HG02870 (cell line): Measurements from ENCODE around the gene VWA8.

Source experiments
- ATAC-seq: cut with Tn5 transposase; IDR thresholded peaks from one replicate; pipeline ENCODE4 v1.9.1; 2021; ENCODE audit warnings: mild to moderate bottlenecking, moderate library complexity; ENCODE audit not compliant: unreplicated experiment

Gene VWA8

DNA sequence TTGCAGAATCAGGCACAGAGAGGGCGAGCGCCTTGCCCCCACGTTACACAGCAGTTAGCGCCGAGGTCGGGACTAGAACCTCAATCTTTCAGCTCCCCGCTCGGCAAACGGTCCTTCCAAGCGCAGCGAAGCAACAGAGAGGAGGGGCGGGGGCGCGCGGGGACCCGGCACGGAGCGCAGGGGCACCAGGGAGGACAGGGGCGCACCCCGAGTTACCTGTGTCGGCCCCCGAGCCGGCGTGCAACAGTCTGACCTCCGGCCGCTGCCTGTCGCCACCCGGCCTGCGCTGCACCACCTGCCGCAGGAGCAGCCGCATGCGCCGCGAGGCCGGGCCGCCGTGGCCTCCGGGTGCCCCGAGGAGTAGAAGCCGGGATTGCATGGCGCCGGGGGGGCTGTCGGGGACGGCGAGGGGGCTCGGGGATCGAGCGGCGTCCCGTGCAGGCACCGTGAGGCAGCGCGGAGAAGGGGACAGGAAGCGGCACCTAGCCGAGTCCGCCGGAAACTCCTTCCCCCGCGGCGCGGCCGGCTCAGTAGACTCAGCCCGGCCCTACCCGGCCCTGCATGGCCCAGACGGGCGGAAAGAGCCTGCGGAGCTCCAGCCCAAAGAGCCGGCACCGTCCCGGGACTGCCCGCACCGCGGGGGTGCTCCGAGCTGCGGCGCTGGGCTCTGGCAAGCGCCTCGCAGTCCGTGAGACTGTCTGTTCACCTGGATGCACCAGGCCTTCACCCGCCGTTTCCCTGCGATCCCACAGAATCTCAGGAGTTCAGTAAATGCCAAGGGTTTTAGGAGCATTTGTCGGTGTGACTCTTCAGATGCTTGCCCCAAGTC, at the start of gene VWA8:
TSS of gene VWA8 (minus strand) at position 473 of the 829 bp plus-strand sequence. CDS start at position 379, 94 bp downstream.
- ATAC-seq: peak; percentile 83

DNA sequence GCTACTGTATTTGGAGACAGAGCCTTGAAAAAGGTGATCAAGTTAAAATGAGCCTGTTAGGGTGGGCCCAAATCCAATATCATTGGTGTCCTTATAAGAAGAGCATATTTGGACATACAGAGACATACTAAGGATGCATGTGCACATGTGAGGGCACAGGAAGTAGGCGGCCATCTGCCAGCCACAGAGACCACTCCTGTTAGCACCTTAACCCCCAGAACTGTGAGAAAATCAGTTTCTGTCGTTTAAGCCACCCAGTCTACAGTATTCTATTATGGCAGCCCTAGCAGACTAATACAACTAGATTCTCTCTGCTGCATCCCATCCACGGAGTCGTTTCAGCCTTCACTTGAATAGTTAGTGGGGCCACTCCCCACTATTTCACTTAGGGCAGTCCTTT, 48.1 kb upstream of the VWA8 start:
- no peak for ATAC-seq

- ATAC-seq: no peak
Measured at GRCh38 chr13:42007844-42008243, 46.9 kb upstream of the VWA8 start.

- no peak for ATAC-seq
Measured at GRCh38 chr13:42002066-42002465, 41.2 kb upstream of the VWA8 start.

DNA sequence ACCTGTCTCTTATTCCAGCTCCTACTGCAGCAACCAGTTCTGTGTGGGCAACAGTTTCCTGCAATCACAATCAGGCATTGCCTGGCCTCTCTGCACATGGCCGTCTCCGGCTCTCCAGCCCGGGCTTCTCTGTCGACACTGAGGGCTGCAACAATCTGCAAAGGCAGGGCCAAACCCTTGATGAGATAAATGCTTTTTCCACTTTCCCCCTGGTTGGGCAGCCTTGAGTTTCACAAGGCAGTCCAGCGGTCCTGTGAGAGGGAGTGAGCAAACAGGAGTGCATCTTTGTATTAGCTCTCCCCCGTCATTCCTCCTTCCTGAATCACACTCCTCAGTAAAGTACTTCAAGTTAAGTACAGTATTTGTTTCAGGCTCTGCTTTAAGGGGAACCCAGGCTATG, 40.7 kb upstream of the VWA8 start:
- no peak for ATAC-seq

- ATAC-seq: no peak
Measured at GRCh38 chr13:42000846-42001245, 39.9 kb upstream of the VWA8 start.

DNA sequence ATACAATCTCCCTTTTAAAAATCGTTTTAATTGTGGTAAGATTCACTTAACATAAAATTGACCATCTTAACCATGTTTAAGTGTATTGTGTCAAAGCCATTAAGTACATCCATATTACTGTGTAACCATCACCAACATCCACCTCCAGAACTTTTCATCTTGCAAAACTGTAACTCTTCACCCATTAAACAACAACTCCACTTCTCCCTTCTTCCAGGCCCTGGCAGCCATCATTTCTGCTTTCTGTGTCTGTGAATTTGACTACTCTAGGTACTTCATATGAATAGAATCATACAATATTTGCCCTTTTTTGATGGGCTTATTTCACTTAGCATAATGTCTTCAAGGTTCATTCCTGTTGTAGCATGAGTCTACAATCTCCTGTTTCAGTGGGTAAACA, 36.5 kb upstream of the VWA8 start:
- ATAC-seq: no peak

- no peak for ATAC-seq
Measured at GRCh38 chr13:41995946-41996345, 35.0 kb upstream of the VWA8 start.

DNA sequence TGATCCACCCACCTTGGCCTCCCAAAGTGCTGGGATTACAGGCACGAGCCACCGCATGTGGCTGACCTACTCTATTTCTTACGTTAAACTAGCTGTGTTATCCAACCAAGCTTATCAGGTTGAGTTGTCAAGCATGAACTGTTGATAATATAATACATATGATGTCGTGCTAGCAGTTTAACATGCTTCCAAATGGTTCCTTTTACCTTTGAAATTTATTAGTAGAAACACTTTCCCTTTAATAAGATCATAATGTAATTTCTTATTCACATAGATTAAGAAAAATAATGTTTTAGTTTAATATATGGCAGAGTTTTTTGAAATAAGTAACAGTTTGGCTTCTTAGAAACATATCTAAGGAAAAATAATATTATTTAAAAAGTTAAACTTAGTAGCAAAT, 34.4 kb upstream of the VWA8 start:
- ATAC-seq: no peak

DNA sequence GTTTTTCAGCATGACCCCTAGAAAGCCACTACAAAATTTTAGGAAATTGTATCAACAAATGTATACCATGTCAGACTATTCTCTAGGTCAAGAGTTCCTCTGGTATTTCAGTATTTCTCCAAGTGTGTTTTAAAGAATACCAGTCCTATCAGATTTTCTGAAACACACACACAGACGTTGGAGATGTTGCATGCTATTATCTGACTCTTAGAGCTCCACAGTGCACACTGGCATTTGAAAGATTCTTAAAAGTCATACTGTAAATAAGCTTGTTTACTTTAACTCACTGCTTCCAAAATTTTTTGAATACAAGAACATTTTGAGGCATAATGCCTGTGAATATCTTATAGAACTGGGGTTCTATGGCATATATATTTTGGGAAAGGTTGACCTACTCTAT, 33.8 kb upstream of the VWA8 start:
- no peak for ATAC-seq

GRCh38 chr13:41991936-41992335, 31.0 kb upstream of the VWA8 start:
- no peak for ATAC-seq

- no peak for ATAC-seq
Measured at GRCh38 chr13:41988244-41988643, 27.3 kb upstream of the VWA8 start.

DNA sequence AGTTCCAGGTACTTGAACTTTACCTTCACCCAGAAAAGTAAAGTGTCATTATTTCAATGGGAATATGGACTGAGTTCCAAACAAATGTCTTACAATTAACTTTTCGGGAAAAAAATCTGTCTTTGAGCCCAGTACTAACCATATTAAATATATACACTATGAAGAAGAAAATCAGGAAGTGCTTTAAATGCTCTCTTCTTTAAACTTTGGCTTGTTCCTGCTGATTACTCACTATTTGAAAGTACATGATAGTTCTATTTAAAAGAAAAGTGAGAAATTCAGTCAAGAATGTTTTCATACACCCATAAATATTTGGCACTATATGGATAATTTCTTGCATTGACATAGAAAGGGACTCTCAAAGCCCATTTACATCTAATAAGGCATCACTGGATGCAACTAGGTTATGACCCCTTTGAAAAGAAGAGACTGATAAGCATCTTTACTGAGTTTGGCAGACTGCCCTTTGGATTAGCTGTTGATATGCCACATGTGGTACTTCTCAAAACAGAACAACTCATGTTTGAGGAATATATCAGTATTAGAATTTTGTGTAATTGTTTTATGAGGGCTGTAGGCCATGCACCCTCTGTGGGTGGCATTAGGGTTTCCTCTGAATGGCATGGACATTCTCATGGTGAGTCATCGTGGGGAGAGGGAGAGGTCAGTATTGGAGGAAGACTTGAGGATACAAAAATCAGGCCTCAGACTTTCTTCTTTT, 25.0 kb upstream of the VWA8 start:
- ATAC-seq: no peak

DNA sequence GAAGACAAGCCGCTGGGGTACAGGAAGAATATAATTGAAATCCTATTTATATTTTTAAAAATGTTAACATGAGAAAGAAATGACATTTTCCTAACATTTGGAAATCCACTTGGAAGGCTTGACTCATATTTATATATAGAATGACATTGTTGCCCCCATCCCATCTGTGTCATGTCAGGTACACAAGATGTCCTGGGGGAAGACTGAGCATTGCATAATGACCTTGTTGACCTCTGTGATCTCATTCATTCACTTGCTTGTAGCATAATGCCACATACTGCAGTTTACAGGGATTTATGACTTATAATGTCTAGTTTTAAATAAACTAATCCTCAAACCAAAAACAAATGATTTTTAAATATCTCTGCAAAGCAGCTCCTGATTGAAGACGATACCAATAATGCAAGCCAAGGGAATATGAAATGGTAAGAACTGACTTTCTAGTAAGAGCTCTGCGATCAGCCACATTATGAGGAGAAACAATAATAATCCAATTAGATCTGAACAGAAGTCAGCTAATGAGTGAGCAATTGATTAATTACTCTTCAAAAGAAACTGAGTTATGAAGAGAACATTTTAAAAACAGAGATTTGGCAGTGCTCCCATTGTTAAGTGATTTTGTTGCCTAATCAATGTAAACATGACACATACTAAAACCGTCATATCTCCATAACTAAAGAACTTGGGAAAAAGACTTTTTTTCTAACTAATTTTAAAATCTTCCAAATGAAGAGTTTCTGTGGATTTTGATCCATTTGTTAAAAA, 21.2 kb upstream of the VWA8 start:
- no peak for ATAC-seq

DNA sequence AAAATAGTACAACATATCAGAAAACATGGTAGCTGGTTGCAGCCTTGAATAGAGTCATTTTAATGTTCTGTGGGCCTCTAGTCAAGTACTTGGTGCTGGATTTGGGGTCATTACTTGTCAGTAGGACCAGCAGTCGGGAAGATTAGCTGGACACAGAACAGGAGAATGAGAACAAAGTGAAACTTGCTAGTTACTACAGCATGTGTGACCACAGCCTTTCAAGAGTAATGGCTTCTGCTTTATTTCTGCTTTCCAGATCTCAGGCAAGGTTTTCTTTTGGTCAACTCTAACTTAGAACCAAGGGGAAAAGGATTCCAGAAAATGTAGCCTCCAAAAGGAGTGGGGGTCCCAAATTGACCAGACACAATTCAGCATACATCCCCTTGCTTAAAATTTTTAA, 17.1 kb upstream of the VWA8 start:
- peak; percentile 45 for ATAC-seq

GRCh38 chr13:41976476-41976875, 15.6 kb upstream of the VWA8 start:
- no peak for ATAC-seq

DNA sequence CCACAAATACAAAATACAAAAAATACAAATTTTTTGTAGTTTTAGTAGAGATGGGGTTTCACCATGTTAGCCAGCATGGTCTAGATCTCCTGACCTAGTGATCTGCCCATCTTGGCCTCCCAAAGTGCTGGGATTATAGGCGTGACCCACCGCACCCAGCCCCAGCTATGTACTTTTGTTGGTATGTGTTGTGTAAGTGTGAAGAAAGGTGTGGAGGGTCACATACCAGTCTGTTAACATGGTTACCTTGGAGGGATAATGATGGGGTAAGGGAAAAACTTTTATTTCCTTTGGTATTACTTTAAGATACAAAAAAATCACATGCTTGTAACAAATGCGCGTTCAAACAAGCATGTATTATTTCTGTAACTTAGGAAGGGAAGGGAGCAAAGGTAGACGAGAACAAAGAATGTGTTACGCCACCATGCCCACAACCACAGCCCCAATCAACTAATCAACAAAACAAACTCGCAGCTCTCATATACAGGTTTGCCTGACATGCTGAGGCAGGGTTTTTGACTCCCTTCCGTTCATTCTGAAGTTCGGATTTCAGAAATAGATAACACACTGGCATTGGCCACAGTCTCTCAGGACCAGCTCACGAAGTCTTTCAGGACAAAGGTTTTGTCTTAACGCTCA, 13.5 kb upstream of the VWA8 start:
- ATAC-seq: no peak

DNA sequence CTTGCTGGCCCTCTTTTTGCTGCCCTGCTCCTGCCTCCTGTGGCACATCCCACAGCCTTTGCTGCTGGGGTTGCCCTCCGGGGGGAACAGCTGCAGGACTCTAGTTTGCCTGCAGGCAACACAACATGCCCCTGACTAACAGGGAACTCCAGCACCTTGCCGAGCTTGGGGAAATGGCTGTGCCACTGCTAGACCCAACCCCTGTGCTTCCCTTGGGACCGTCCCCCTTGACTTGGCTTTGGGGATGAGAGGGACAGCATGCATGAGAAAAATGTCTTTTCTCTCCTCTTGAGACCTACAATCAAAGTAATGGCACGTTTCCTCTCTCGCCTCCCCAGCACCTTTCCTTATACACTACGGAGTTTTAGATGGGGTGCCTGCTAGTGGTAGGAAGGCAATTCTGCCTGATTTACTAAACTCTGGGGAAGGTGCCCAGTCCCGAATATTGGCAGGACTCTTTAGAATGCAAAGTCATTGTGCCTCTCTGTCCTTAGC, 12.4 kb upstream of the VWA8 start:
- no peak for ATAC-seq

DNA sequence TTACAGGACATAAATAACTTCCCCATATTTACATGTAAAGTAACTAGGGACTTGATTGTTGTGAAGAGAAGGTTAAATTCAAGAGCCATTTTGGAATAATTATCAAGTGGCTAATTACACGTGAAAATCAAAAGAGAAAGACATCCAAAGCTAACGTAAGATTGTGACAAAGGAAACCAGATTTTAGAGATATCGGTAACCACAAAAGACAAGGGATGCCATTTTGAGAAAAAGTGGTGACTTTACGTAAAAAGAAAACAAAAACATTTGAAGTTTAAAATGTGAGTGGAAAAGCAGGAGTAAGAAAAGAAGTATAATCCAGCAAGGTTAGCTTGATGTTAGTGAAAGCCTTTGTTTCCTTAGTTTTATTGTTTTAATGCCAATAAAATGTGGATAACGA, 10.9 kb upstream of the VWA8 start:
- no peak for ATAC-seq

- no peak for ATAC-seq
Measured at GRCh38 chr13:41970918-41971317, 10.0 kb upstream of the VWA8 start.

DNA sequence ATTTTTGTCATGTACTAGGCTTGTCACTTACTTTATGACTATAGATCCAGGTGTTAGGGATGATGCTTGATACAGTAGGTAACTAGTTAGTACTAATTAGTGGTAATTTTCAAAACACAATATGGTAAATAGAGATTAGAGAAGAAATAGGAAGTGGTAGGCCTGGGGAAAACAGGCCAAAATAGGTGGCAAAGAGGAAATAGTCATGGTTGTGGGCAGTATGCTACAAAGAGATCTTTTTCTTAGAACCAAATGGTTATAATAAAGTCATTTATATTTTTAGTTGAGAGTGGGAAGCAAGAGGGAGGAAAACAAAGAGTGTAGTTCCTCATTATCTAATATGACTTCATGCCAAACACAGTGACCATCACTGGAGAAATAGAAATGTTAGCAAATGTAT, 9.1 kb upstream of the VWA8 start:
- ATAC-seq: no peak
